ENCODE data around the gene LCN6.

GRCh38 chr9:136734837-136735496 lies 13.4 kb downstream of the LCN6 start:
- TF ChIP-seq CTCF (IDR thresholded peaks at IDR 0.05) (no peak), POLR2A (IDR thresholded peaks at IDR 0.05) (no peak)
